ENCODE data around the gene LEMD3.

LEMD3 gene

DNA sequence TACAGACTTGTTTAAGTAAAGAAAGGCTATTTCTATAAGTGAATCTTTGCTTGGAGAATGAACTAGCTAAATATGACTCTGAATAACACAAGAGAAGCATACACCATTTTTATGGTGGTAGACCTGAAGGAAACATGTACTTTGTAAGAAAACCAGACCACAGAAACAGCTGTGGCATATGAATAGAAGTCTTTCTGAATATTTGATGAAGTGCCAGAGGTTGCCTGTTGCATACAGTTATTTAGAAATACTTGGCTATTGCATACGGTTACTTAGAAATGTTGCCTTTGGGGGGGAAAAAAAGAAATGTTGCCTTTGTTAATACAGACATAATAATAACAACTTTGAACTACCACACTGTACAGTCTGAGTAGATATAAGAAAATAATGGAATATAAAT is 16.8 kb upstream of the LEMD3 start:
- DNase-seq (ENCODE audit: insufficient read length, low spot score) = no peak
- no peak for FAIRE-seq
- no peak for TF ChIP-seq CTCF (IDR thresholded peaks at IDR 0.05; ENCODE audit: insufficient read depth, missing control alignments)

DNA sequence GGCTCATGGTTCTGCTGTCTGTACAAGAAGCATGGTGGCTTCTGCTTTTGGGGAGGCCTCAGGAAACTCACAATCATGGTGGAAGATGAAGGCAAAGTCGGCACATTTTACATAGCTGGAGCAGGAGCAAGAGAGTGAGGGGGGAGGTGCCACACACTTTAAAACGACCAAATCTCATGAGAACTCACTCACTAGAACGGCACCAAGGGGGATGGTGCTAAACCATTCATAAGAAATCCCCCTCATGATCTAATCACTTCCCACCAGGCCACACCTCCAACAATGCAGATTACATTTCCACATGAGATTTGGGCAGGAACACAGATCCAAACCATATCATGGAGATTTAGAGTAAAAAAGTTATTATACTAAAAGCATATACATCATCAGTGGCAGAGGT is 13.6 kb upstream of the LEMD3 start:
- no peak for DNase-seq (ENCODE audit: insufficient read length, low spot score)
- no peak for FAIRE-seq
- no peak for TF ChIP-seq CTCF (IDR thresholded peaks at IDR 0.05; ENCODE audit: insufficient read depth, missing control alignments)

DNA sequence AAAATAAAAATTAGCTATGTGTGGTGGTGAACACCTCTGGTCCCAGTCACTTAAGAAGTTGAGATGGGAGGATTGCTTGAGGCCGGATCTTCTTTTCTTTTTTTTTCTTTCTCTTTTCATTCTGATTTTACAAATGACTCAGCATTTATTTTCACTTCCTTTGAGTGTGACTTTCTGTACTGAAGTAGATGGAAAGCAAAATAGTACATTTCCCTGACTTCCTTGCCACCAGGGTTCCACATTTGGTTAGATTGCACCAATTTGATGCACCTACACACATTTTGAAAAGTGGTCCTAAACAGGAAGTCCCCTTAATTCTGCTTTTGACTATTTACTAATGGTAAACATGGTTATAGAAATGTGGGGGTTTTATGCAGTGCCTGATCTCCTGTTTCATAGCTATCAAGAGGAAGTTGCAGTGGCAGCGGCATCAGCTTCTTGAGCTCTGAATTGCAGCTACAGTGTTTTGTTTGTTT is 13.0 kb upstream of the LEMD3 start:
- FAIRE-seq (no peak), DNase-seq (ENCODE audit: insufficient read length, low spot score) (no peak)
- TF ChIP-seq CTCF (IDR thresholded peaks at IDR 0.05; ENCODE audit: insufficient read depth, missing control alignments) = no peak

DNA sequence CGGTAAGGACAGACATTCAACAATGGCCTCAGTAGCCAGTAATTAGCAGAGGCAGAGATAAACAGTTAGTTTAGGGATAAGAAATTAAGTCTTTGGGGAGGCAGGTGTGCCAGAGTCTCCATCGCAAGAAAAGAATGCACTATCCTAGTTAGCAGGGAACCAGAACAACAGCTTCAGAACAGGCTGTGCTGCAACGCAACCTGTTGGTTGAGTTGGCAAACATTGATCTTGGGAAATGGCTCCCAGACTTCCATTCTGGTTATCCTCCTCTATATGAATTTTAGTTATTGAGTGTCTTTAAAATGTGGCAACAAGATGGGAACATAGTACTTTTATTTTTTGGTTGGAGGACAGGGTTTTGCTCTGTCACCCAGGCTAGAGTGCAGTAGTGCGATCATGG is 12.3 kb upstream of the LEMD3 start:
- DNase-seq (ENCODE audit: insufficient read length, low spot score) = no peak
- no peak for TF ChIP-seq CTCF (IDR thresholded peaks at IDR 0.05; ENCODE audit: insufficient read depth, missing control alignments)
- no peak for FAIRE-seq

GRCh38 chr12:65162609-65163008 is 6.8 kb upstream of the LEMD3 start:
- no peak for TF ChIP-seq CTCF (IDR thresholded peaks at IDR 0.05; ENCODE audit: insufficient read depth, missing control alignments)
- DNase-seq (ENCODE audit: insufficient read length, low spot score) = no peak
- no peak for FAIRE-seq

GRCh38 chr12:65164244-65164643 is 5.1 kb upstream of the LEMD3 start:
- DNase-seq (ENCODE audit: insufficient read length, low spot score) = no peak
- no peak for FAIRE-seq
- TF ChIP-seq CTCF (IDR thresholded peaks at IDR 0.05; ENCODE audit: insufficient read depth, missing control alignments) = no peak

DNA sequence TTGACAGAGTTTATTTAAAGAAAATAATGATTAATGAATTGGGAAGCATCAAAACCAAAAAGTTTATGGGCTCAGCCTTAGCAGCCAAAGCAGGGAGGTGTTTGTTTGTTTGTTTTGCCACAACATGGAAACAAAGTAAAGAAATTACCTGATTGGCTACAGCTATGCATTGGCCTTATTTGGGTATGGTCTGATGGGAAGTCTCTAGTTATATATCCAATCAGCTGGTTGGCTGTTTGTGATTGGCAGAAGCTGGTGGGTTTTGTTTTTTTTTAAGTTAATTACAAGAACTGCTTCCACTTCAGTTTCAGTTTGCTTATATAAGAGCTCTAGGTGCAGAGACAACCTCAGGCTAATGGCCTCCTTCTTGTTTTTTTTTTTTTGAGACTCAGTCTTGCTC is 4.6 kb upstream of the LEMD3 start:
- TF ChIP-seq CTCF (IDR thresholded peaks at IDR 0.05; ENCODE audit: insufficient read depth, missing control alignments) = no peak
- DNase-seq (ENCODE audit: insufficient read length, low spot score) (no peak), FAIRE-seq (no peak)

Measured in D721Med (cell line).